LHCN-M2 (cell line): Measurements from ENCODE around the gene CADM1. TPM values are rescaled to one million over a fixed set of nuclear protein-coding genes. Genes with fewer than 3 reads are reported as not detected.

Experiments used
- DNase-seq: peaks from one replicate; pipeline ENCODE4 v3.0.0-alpha.2; 2012; ENCODE audit warnings: low read depth
- total RNA-seq: library from RNA; depleted of rRNA; stranded (reverse); fragments of >200 nt; gene quantifications from 2 replicates; pipeline ENCODE4 v1.2.3, GENCODE V29; 2014

CADM1 gene
- total RNA-seq, 1 experiment from 2014 or later, result 0.69 TPM

DNA sequence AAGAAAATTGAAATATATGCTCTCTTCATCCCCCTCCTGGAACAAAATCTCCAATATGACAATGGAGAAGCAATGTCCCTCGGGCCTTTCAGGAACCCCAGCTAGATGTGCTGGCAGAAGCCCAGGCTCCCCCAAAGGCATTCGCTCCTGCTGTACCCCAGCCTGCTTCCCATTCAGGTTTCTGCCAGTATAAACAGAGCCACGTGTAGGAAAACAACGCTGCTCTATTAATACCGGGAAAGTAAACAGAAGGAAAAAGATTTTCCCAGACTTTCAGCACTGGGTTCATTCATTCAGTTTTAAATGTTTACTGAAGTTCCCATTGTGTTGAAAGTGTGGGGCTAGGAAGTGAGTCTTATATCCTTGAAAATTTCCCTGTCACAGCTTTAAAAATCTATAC lies 147.1 kb downstream of the CADM1 start:
- DNase-seq, result no peak

- no peak for DNase-seq
Observed at GRCh38 chr11:115352805-115353485, 151.3 kb downstream of the CADM1 start.

DNA sequence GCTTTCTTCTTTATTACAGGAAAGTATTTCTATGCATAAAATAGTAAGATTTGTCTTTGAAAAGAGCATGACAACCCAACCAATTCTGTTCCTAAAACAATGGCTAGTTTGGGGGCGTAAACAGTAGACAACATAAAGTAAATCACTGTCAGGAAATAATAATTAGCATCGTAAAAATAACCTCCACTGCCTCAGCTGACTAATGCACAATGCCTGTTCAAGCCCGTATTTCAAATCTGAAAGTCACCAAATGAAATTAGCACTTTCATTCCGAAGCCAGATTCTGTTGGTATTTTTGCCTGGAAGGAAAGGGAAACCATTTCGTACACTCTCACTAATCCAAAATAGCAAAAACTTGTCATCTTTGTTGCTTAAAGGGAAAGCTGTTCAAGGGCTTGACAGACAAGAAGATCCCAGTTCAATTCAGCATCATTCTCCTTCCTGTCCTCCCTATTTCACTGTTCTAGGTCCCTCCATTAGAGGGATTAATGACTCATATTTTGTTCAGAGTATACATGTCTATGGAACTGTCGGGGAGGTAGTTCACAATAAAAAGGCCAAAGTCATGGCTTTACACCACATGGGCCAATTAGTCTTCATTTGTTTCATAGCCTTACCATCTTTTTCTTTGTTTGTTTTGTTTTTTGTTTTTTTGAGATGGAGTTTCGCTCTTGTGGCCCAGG lies 154.7 kb downstream of the CADM1 start:
- no peak for DNase-seq

GRCh38 chr11:115348416-115348815 lies 155.8 kb downstream of the CADM1 start:
- DNase-seq, result no peak

- no peak for DNase-seq
Observed at GRCh38 chr11:115347106-115347505, 157.1 kb downstream of the CADM1 start.

DNA sequence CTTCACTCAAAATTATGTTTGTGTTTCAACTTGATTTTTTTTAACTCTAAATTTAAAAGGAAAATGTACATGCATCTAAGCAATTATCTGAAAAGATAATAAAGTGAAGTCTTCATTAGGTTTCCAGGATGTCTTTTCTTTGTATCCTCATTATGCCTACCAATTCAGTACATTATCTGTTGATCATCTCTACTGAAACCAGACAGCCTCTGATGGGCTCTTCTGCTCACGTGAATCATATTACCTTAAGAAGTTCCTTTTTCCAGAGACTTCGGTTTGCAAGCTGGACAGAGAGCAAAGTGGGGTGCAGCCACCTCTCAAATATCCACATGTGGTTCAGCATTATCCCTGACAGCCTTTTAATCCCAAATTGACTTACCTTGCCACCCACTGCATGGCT lies 158.4 kb downstream of the CADM1 start:
- no peak for DNase-seq

- no peak for DNase-seq
Observed at GRCh38 chr11:115345361-115345760, 158.9 kb downstream of the CADM1 start.

DNA sequence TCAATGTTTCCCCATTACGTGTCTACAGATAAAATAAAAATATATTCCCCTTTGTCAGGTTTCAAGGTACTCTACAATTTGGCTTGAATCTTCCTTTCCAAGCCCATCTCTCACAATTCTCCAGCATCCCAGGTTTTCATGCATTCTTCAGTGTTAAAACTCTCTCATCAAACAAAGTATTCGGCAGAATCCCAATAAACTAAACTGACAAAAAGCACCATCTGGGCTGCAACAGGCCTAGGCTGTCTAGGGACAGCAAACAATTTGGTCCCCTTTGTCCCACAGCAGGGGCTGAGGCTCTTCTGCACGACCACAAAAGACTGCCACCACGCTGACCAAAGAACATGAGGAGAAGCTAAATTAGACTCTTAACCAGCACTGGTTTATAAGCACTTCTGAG lies 159.4 kb downstream of the CADM1 start:
- DNase-seq, result no peak

GRCh38 chr11:115342142-115342541 lies 162.1 kb downstream of the CADM1 start:
- no peak for DNase-seq

DNA sequence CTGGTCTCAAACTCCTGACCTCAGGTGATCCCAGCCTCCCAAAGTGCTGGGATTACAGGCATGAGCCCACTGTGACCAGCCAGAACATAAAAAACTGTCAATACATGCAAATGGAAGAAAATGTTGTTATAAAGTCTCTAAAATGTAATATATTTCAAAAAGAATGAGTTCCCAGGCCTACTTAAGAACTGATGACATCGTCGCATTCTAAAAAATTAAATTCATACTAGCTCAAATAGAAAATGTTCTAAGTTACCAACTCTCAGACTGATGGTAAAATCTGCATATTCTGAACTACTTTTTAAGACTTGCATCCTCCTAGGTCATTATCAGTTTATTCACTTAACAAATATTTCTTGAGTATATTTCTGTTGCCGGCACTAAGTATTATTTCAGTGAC lies 163.3 kb downstream of the CADM1 start:
- no peak for DNase-seq

DNA sequence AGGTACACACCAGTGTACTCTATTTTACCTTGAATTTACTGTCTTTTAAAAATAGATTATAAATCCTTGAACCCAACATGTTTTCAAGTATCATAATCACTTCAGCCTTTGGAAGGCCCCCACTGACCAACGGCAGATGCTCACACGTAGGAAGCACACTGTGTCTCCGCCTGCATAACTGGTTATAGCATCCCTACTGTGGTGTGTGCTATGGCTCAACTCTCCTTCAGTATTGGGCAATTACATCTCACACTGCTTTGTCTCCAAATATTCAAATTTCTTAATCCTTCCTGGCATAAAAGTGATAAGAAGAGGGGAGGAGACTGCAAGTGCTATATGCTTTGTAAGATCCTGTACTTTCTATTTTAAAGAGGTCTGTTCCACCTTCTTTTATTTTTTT lies 165.7 kb downstream of the CADM1 start:
- DNase-seq, result no peak

DNA sequence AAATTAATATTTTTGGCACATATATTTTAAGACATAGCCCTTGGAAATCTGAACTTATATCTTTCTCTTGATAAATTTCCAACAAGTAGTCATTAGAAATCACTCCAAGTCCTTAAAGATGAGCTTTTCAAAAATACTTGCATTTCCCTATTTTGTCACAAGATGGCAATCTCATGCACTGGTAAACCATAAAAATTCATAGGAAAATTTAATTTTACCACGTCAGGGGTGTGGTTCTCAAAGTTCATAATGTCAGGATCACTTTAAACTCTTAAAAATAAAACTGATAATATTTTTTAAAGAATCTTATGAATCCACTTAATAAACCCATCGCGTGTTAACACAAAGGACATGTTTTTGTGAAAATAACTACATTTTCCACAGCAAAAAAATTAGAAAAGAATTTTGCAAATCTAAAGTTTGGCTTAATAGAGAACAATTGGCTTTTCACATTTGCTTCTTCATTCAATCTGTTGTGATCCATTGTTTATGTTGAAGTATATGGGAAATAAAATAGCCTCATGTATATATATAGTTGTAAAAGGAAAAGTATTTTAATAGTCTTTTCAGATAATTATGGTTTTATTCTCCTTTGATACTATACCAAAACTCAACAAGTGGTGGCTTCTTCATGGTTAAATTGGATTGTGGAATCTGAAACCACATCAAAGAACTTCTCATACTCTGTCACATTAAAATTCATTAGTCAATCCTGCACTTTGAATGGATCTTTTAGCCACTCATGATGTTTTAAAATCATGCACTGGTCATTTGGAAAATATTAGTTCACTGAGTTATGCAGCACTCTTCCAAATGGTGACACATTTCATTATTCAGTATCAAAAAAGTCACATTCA lies 169.1 kb downstream of the CADM1 start:
- peak; percentile 19 for DNase-seq

DNA sequence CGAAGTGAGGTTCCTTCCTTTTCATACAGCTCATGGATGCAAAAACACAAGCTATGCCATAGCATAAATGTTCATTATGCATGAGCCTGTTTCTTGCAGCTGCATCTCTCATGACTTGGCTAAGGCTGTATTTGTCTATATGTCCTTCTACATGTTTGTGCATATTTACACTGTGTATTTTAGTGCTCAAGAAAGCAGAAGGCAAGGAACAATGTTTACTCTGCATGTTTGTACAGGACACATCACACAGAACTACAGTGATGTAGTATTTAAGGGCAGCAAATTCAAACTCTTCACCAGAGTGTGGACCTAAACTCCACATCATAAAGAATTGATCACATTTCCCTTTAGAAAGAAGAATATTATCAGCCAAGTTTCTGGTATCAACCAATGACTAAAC lies 170.3 kb downstream of the CADM1 start:
- no peak for DNase-seq

GRCh38 chr11:115333121-115333520 lies 171.1 kb downstream of the CADM1 start:
- peak; percentile 29 for DNase-seq

GRCh38 chr11:115330684-115331482 lies 173.3 kb downstream of the CADM1 start:
- DNase-seq, result no peak

GRCh38 chr11:115326526-115326925 lies 177.7 kb downstream of the CADM1 start:
- no peak for DNase-seq

- no peak for DNase-seq
Observed at GRCh38 chr11:115325523-115325922, 178.7 kb downstream of the CADM1 start.

DNA sequence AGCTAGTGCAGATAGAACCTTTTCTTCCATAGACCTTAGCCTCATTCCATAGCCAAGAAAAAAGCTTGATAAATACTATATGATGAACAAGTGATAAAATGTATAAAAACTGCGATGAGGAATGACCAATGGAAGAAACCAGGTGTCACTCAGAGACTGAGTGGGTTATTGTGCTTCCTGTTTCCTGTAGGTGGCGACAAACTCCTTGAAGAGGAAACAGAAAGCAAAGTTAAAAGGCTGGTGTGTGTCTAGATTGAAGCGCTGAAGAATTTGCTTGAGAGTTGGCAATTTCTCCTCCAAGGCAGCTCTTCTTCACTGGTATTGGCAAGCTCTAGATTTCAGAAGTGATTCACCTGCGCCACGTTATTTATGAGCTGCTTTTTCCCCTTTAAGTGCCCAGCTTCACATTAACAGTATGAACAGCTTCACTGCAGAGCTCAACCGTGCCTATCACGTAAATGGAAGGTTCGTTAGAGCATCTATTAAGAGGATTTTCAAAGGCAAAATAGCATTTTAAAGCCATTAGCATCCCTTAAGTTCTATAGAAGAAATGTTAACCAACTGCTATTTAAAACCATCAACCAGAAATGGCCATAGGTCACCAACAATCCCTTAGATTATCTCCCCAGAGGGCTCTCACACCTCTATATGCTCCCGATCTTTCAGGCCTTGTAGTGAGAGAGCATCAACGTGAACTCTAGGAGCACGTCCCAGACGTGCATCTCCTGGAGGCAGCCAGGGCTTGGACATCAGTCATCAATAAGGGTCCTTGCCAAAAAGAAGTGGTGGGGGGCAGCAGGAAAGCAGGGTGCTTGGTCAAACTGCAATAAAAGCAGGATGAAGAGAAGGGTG lies 179.4 kb downstream of the CADM1 start:
- peak; percentile 50 for DNase-seq

GRCh38 chr11:115322553-115323203 lies 181.5 kb downstream of the CADM1 start:
- DNase-seq, result no peak
